K562 (cell line): ENCODE results near the gene SLC33A1. TPM values are rescaled to one million over a fixed set of nuclear protein-coding genes. Genes with fewer than 3 reads are reported as not detected.

Experiments
- ATAC-seq: fragments of 200-7000 bp; cut with Tn5 transposase; 3 replicates; pipeline ENCODE4 v1.9.1; 2020; ENCODE audit warnings: moderate library complexity
- BruUV-seq: library from RNA; stranded (reverse); fragments of 400-500 nt; replicated peaks from 2 replicates; lab custom pipeline; 2021; lab: Mats Ljungman, UMichigan
- CTCF ChIA-PET: fragments of 300-600 bp; formaldehyde crosslinking; extraction: SDS; loops from one replicate; lab custom pipeline; 2021; ENCODE audit warnings: low intra/inter-chr PET ratio; lab: Yijun Ruan, JAX
- POLR2A ChIA-PET: fragments of 300-600, 350-650 bp; sonication (Branson Sonifier 250); formaldehyde crosslinking; extraction: SDS; loops from one replicate; lab custom pipeline; 2021; ENCODE audit warnings: antibody characterized with exemption, inconsistent platforms; lab: Yijun Ruan, JAX
- DNase-seq, 4 experiments: peaks; one replicate each; pipeline versions ENCODE4 v3.0.0 to v3.0.0-alpha.2; 2011 to 2018; ENCODE audit warnings: low spot score in 3 of 4, mixed read lengths in 3 of 4; ENCODE audit errors: extremely low read depth in 1 of 4
- FAIRE-seq: peaks from 2 replicates; lab custom pipeline; 2011; peaks lifted over from hg19 to GRCh38; lab: Jason Lieb, UNC
- H2AFZ ChIP-seq: 2 replicates; pipeline ENCODE4 v1.6.0; 2011; ENCODE audit warnings: low read depth, low read length, control low read depth, inconsistent platforms
- H3K27ac ChIP-seq: fragments of 200-600 bp; 3 replicates; pipeline ENCODE4 v1.8.0; 2011; ENCODE audit warnings: low read depth, mild to moderate bottlenecking, control low read depth, inconsistent platforms, low read length, moderate library complexity, mixed read lengths; ENCODE audit errors: extremely low read depth
- H3K27me3 ChIP-seq, 2 experiments: fragments of 300-600 bp in 1 of 2; 2 replicates in 1 of 2; 3 replicates in 1 of 2; pipeline versions ENCODE4 v1.6.0 to v1.8.0; 2011; ENCODE audit warnings: inconsistent platforms in 2 of 2, low read length in 2 of 2, mild to moderate bottlenecking in 1 of 2, mixed read lengths in 1 of 2, moderate library complexity in 1 of 2; ENCODE audit not compliant: control insufficient read depth in 2 of 2, insufficient read depth in 2 of 2
- H3K36me3 ChIP-seq: fragments of 300-600 bp; 3 replicates; pipeline ENCODE4 v1.8.0; 2011; ENCODE audit warnings: mild to moderate bottlenecking, low read length, inconsistent platforms; ENCODE audit not compliant: control insufficient read depth, insufficient read depth
- H3K4me1 ChIP-seq, 2 experiments: fragments of 200-600 bp in 1 of 2; replicated peaks in 1 of 2; 2 replicates in 1 of 2; 3 replicates in 1 of 2; pipeline versions ENCODE4 v1.5.1 to v1.8.0; 2011; ENCODE audit warnings: inconsistent platforms in 2 of 2, low read length in 2 of 2, mild to moderate bottlenecking in 1 of 2, mixed read lengths in 1 of 2, moderate library complexity in 1 of 2; ENCODE audit not compliant: control insufficient read depth in 2 of 2, insufficient read depth in 2 of 2
- H3K4me2 ChIP-seq: 2 replicates; pipeline ENCODE4 v1.6.1; 2011; ENCODE audit warnings: low read length, control low read depth, inconsistent platforms, mixed read lengths; ENCODE audit not compliant: insufficient read depth
- H3K4me3 ChIP-seq: fragments of 200-600 bp; sonication (generic), shearing (Covaris generic); 2 replicates; pipeline ENCODE4 v1.5.1; 2016; ENCODE audit warnings: control low read depth, inconsistent platforms
- H3K79me2 ChIP-seq: fragments of 200-600 bp; 3 replicates; pipeline ENCODE4 v1.8.0; 2011; ENCODE audit warnings: low read length, inconsistent platforms; ENCODE audit not compliant: control insufficient read depth, insufficient read depth
- H3K9ac ChIP-seq, 2 experiments: 2 replicates each; pipeline versions ENCODE4 v1.6.0 to v1.6.1; 2011; ENCODE audit warnings: low read depth in 2 of 2, low read length in 2 of 2, control low read depth in 1 of 2, inconsistent platforms in 1 of 2, mild to moderate bottlenecking in 1 of 2, mixed read lengths in 1 of 2; ENCODE audit not compliant: insufficient read depth in 1 of 2
- H3K9me1 ChIP-seq: one replicate; pipeline ENCODE4 v1.6.0; 2011; ENCODE audit warnings: inconsistent platforms, mild to moderate bottlenecking, low read length, moderate library complexity; ENCODE audit not compliant: control insufficient read depth, insufficient read depth
- H3K9me3 ChIP-seq: replicated peaks from 2 replicates; pipeline ENCODE4 v1.5.1; 2011; ENCODE audit warnings: low read depth, low read length, inconsistent platforms; ENCODE audit not compliant: control insufficient read depth, insufficient read depth
- H4K20me1 ChIP-seq: replicated peaks from 2 replicates; pipeline ENCODE4 v1.6.1; 2011; ENCODE audit warnings: low read length, inconsistent platforms, mixed read lengths; ENCODE audit not compliant: control insufficient read depth, insufficient read depth
- ARID2 ChIP-seq: fragments of 450-650 bp; IDR thresholded peaks from 2 replicates; pipeline ENCODE4 v1.6.1; 2017; ENCODE audit warnings: antibody characterized with exemption, mild to moderate bottlenecking
- ARID3B ChIP-seq: fragments of 250-450 bp; sonication (Bioruptor Pico); IDR thresholded peaks from 2 replicates; pipeline ENCODE4 v1.4.0; 2020; ENCODE audit warnings: borderline replicate concordance
- FOS ChIP-seq: IDR thresholded peaks from 3 replicates; pipeline ENCODE4 v1.6.1; 2011; ENCODE audit not compliant: insufficient read length; ENCODE audit errors: extremely low read depth
- HNRNPLL ChIP-seq: fragments of 200-400 bp; formaldehyde crosslinking; IDR thresholded peaks from 2 replicates; pipeline ENCODE4 v1.6.1; 2017; ENCODE audit warnings: low read length, low read depth, mild to moderate bottlenecking; ENCODE audit not compliant: poor library complexity, severe bottlenecking
- MNT ChIP-seq, 2 experiments: fragments of 450-650 bp; conservative IDR thresholded peaks; 2 replicates each; pipeline ENCODE4 v1.6.1; 2017; ENCODE audit warnings: mild to moderate bottlenecking in 2 of 2, moderate library complexity in 2 of 2
- POLR2H ChIP-seq: IDR thresholded peaks from 2 replicates; pipeline ENCODE4 v1.6.1; 2016; ENCODE audit warnings: missing genetic modification characterization, low read depth, mild to moderate bottlenecking, control low read depth, missing compliant biosample characterization, moderate library complexity
- RBBP5 ChIP-seq: fragments of 200-600 bp; sonication (generic); IDR thresholded peaks from 2 replicates; pipeline ENCODE4 v1.6.1; 2012; ENCODE audit warnings: borderline replicate concordance, mild to moderate bottlenecking, low read length, control low read depth, inconsistent platforms; ENCODE audit not compliant: insufficient read depth, poor library complexity, severe bottlenecking
- SAFB ChIP-seq: fragments of 200-400 bp; formaldehyde crosslinking; IDR thresholded peaks from 2 replicates; pipeline ENCODE4 v1.6.1; 2017; ENCODE audit warnings: low read depth, low read length, borderline replicate concordance
- SAP30 ChIP-seq: fragments of 200-600 bp; sonication (generic); IDR thresholded peaks from 2 replicates; pipeline ENCODE4 v1.6.1; 2012; ENCODE audit warnings: borderline replicate concordance, low read depth, mild to moderate bottlenecking, moderate library complexity, low read length, control low read depth, inconsistent platforms; ENCODE audit not compliant: insufficient read depth, poor library complexity, severe bottlenecking
- UBTF ChIP-seq, 2 experiments: IDR thresholded peaks; 2 replicates each; pipeline ENCODE4 v1.6.1; 2012; ENCODE audit warnings: improper control_type of control experiment in 2 of 2, low read depth in 2 of 2, low read length in 2 of 2, borderline replicate concordance in 1 of 2
- ZNF12 ChIP-seq: sonication (generic); formaldehyde crosslinking; IDR thresholded peaks from 2 replicates; pipeline ENCODE4 v1.4.0; 2020; ENCODE audit warnings: mild to moderate bottlenecking, missing genetic modification reagents
- ZNF133 ChIP-seq: fragments of 250-450 bp; sonication (Bioruptor Pico); IDR thresholded peaks from 2 replicates; pipeline ENCODE4 v1.4.0; 2020; ENCODE audit warnings: mild to moderate bottlenecking
- ZNF589 ChIP-seq: fragments of 200-800 bp; sonication (Bioruptor generic); IDR thresholded peaks from 2 replicates; pipeline ENCODE4 v1.6.1; 2016; ENCODE audit warnings: low read depth, missing genetic modification characterization, missing compliant biosample characterization
- WGBS: fragments of 100-300 bp; shearing (Covaris generic); methylation state at CpG from one replicate; pipeline ENCODE4 v1.1.6; 2016; ENCODE audit warnings: low coverage, mixed read lengths; ENCODE audit not compliant: insufficient coverage; ENCODE audit errors: missing lambda C conversion rate; 5-methylcytosine and 5-hydroxymethylcytosine counted together
- in situ Hi-C: fragments of 300-500 bp; cut with MboI; formaldehyde crosslinking; loops from 4 replicates; pipeline ENCODE4 v1.15.0; 2018; ENCODE audit warnings: inconsistent platforms, mixed read lengths
- intact Hi-C: fragments of 100-400 bp; cut with micrococcal nuclease; formaldehyde crosslinking; loops from 2 replicates; pipeline ENCODE4 v1.14.2; 2022
- polyA plus RNA-seq, 8 experiments: library from polyadenylated mRNA; depleted of rRNA in 4 of 8; stranded (reverse) in 5 of 8; unstranded in 3 of 8; fragments of >200 nt; fragmentation: Nextera tagmentation in 2 of 8; fragmentation: Illumina TruSeq in 1 of 8; extraction: Ambion mirVana in 2 of 8; extraction: Trizol in 1 of 8; gene quantifications; 2 replicates each; pipeline versions ENCODE4 v1.2.1 to v1.2.3, GENCODE V29; 2011 to 2014; ENCODE audit warnings: inconsistent platforms in 1 of 8, missing spikeins in 1 of 8
- total RNA-seq, 7 experiments: library from RNA; depleted of rRNA in 6 of 7; stranded (reverse); fragments of >200 nt in 6 of 7; fragmentation: Illumina TruSeq in 2 of 7; extraction: Trizol in 2 of 7; gene quantifications; 2 replicates each; pipeline versions ENCODE4 v1.2.1 to v1.2.3, GENCODE V29; 2011 to 2021; ENCODE audit warnings: low replicate concordance in 1 of 7

Gene SLC33A1
- total and polyA plus RNA-seq, 9 of the 15 experiments (the other 6 are each of a cell fraction or from before 2014, with no cell fraction given): 6.2 to 26.8 (median 19.6) TPM

- ATAC-seq: peak; percentile 1
- Histone ChIP-seq H3K4me1 (peaks cover 22 to 28% of the 10 kb centered on the region in 2 experiments; a peak in 4 of 5 replicates), H3K9ac (peak overlapping the region; percentile 95 to 100), H3K27me3 (no peaks in the 10 kb centered on the region), H4K20me1 (peaks cover 6% of the 10 kb centered on the region; the same call in 1 of the 2 replicates), H3K79me2 (peaks cover 66% of the 10 kb centered on the region), H3K27ac (peak overlapping the region; percentile 99), H3K4me3 (peak overlapping the region; percentile 99), H3K9me1 (no peaks in the 10 kb centered on the region), H3K36me3 (peaks cover 9% of the 10 kb centered on the region; the same call in 2 of the 3 replicates), H3K9me3 (no peaks in the 10 kb centered on the region), H2AFZ (no peak overlapping the region), H3K4me2 (peak overlapping the region; percentile 84)
- ChIA-PET POLR2A (interaction anchor here (0.6 to 5.8 kb wide), 10 partner anchors 12 to 128 kb away, joined by 3 to 64 read pairs (median 3); partner anchors contain the start of genes C3orf33 and SLC33A1), CTCF (no interaction called here)
- no peak for DNase-seq
- FAIRE-seq: peak; percentile 23
- intact Hi-C loops (loop anchor here (2.0 to 5.0 kb wide), 4 partner anchors 17 to 111 kb away; partner anchors contain the start of gene SLC33A1), in situ Hi-C loops (loop anchor here (25.0 kb wide), 2 partner anchors 509 to 1559 kb away; partner anchors contain the start of gene DHX36)
- no TSS peak for BruUV-seq
- WGBS: 0% methylated on average over 19 of the region's 19 CpGs
- TF ChIP-seq MNT (conservative IDR thresholded peaks at IDR 0.05) (0 out of 4 replicates have a peak, but pooled peaks have one; percentile 4 to 50), SAP30 (peak; percentile 13), ARID3B (CRISPR knock-in tag) (no peak), ARID2 (0 out of 2 replicates have a peak, but pooled peaks have one; percentile 22), FOS (no peak), POLR2H (tag) (no peak), ZNF133 (CRISPR knock-in tag) (no peak), RBBP5 (peak; percentile 2), ZNF12 (CRISPR knock-in tag) (no peak), SAFB (no peak), UBTF (IDR thresholded peaks at IDR 0.05; ENCODE audit: borderline replicate concordance in 1 of 2, low read depth in 2 of 2, low read length in 2 of 2) (peak in 1 of 2 experiments; percentile 71; a peak in 1 of 4 replicates), ZNF589 (CRISPR knock-in tag) (peak; percentile 27; the same call in 1 of the 2 replicates), HNRNPLL (peak; percentile 42)
Measured at GRCh38 chr3:155871746-155872158, 17.5 kb upstream of the SLC33A1 start.
